Tibial artery (tissue), 4 donors: ENCODE measurements around the gene CYREN.

Experiments
- DNase-seq, 2 donors: peaks; one replicate each; pipeline ENCODE4 v3.0.0-alpha.2; 2019
- H3K27ac ChIP-seq, 2 donors: fragments of 200-600 bp; sonication (generic) in 1 of 2; 1 replicate in 1 of 2; 2 replicates in 1 of 2; pipeline ENCODE4 v1.5.1; 2018 to 2019; ENCODE audit warnings: mild to moderate bottlenecking in 1 of 2
- H3K27me3 ChIP-seq, 2 donors: fragments of 200-600 bp; sonication (generic) in 1 of 2; one replicate each; pipeline versions ENCODE4 v1.5.1 to v1.6.0; 2016 to 2019
- H3K36me3 ChIP-seq, 3 donors: fragments of 200-600 bp; sonication (generic) in 2 of 3; one replicate each; pipeline ENCODE4 v1.5.1; 2016 to 2019; ENCODE audit warnings: mild to moderate bottlenecking in 2 of 3
- H3K4me1 ChIP-seq, 4 donors: fragments of 200-600 bp; sonication (generic) in 2 of 4; 1 replicate in 3 of 4; 2 replicates in 1 of 4; pipeline ENCODE4 v1.5.1; 2016 to 2019
- H3K4me3 ChIP-seq, 2 donors: fragments of 200-600 bp; sonication (generic) in 1 of 2; 1 replicate in 1 of 2; 2 replicates in 1 of 2; pipeline ENCODE4 v1.5.1; 2018 to 2019; ENCODE audit warnings: mild to moderate bottlenecking in 2 of 2
- H3K9me3 ChIP-seq, 3 donors: fragments of 200-600 bp; sonication (generic) in 1 of 3; one replicate each; pipeline ENCODE4 v1.5.1; 2016 to 2019
- CTCF ChIP-seq, 2 experiments: fragments of 200-600 bp in 1 of 2; fragments of 450-650 bp in 1 of 2; IDR thresholded peaks; one replicate each; pipeline ENCODE4 v1.5.1; 2017 to 2019; ENCODE audit warnings: antibody characterized with exemption in 2 of 2, mild to moderate bottlenecking in 1 of 2, moderate library complexity in 1 of 2
- intact Hi-C: fragments of 100-400 bp; cut with DNase I; formaldehyde crosslinking; loops from one replicate; pipeline ENCODE4 v1.15.0; 2023; ENCODE audit warnings: low total_unique reads

The CYREN gene

GRCh38 chr7:135206941-135207391 lies 36.5 kb upstream of the CYREN start:
- H3K27ac ChIP-seq: no peak overlapping the region
- DNase-seq: no peak
- H3K4me1 ChIP-seq: peaks cover 0 to 38% (median 20%) of the 10 kb centered on the region in 4 donors
- intact Hi-C loops: no loop called here
- H3K27me3 ChIP-seq: no peaks in the 10 kb centered on the region
- H3K9me3 ChIP-seq: no peaks in the 10 kb centered on the region
- H3K4me3 ChIP-seq: no peak overlapping the region
- no peak for TF ChIP-seq CTCF (IDR thresholded peaks at IDR 0.05)
- H3K36me3 ChIP-seq: peaks cover 30 to 34% (median 30%) of the 10 kb centered on the region in 3 donors

GRCh38 chr7:135205850-135206249 lies 35.3 kb upstream of the CYREN start:
- Histone ChIP-seq H3K4me1 (peaks cover 0 to 38% (median 20%) of the 10 kb centered on the region in 4 donors), H3K4me3 (no peak overlapping the region), H3K36me3 (peaks cover 30 to 42% (median 34%) of the 10 kb centered on the region in 3 donors), H3K9me3 (no peaks in the 10 kb centered on the region), H3K27me3 (no peaks in the 10 kb centered on the region), H3K27ac (no peak overlapping the region)
- TF ChIP-seq CTCF (IDR thresholded peaks at IDR 0.05): no peak
- intact Hi-C loops: no loop called here
- DNase-seq: no peak

- Histone ChIP-seq H3K36me3 (peaks cover 34 to 51% (median 41%) of the 10 kb centered on the region in 3 donors), H3K4me3 (no peak overlapping the region), H3K27ac (no peak overlapping the region), H3K4me1 (peaks cover 0 to 31% (median 16%) of the 10 kb centered on the region in 4 donors), H3K27me3 (no peaks in the 10 kb centered on the region), H3K9me3 (no peaks in the 10 kb centered on the region)
- no peak for DNase-seq
- intact Hi-C loops: no loop called here
- TF ChIP-seq CTCF (IDR thresholded peaks at IDR 0.05): no peak
Measured at GRCh38 chr7:135204876-135205275, 34.4 kb upstream of the CYREN start.

- no peak for TF ChIP-seq CTCF (IDR thresholded peaks at IDR 0.05)
- Histone ChIP-seq H3K9me3 (no peaks in the 10 kb centered on the region), H3K4me1 (peaks cover 0 to 26% (median 13%) of the 10 kb centered on the region in 4 donors), H3K4me3 (no peak overlapping the region), H3K27ac (no peak overlapping the region), H3K36me3 (peaks cover 39 to 57% (median 46%) of the 10 kb centered on the region in 3 donors), H3K27me3 (no peaks in the 10 kb centered on the region)
- intact Hi-C loops: no loop called here
- DNase-seq: no peak
Measured at GRCh38 chr7:135204341-135204749, 33.8 kb upstream of the CYREN start.

- peaks cover 0 to 3% (median 0%) of the 10 kb centered on the region in 4 donors for H3K4me1 ChIP-seq
- no peak for DNase-seq
- peaks cover 60 to 84% (median 63%) of the 10 kb centered on the region in 3 donors for H3K36me3 ChIP-seq
- H3K27ac ChIP-seq: no peak overlapping the region
- intact Hi-C loops: no loop called here
- no peak overlapping the region for H3K4me3 ChIP-seq
- no peaks in the 10 kb centered on the region for H3K9me3 ChIP-seq
- TF ChIP-seq CTCF (IDR thresholded peaks at IDR 0.05): no peak
- H3K27me3 ChIP-seq: no peaks in the 10 kb centered on the region
Measured at GRCh38 chr7:135201350-135201749, 30.8 kb upstream of the CYREN start.
